Right lobe of liver (tissue), 6 donors: ENCODE results near the gene ITGAE. TPM values are rescaled to one million over a fixed set of nuclear protein-coding genes. Genes with fewer than 3 reads are reported as not detected.
"Not testable (repeated sequence)": the region's sequence is repeated elsewhere in the genome, so short reads cannot be mapped to it uniquely, and the experiment has no call there.

Experiments used
- ATAC-seq, 4 donors: fragments of 200-7000 bp; cut with Tn5 transposase; one replicate each; pipeline ENCODE4 v1.9.1; 2020; ENCODE audit warnings: mild to moderate bottlenecking in 4 of 4, moderate library complexity in 4 of 4
- DNase-seq, 3 donors: peaks; one replicate each; pipeline ENCODE4 v3.0.0-alpha.2; 2020
- H3K27ac ChIP-seq, 3 donors: fragments of 200-600 bp; one replicate each; pipeline ENCODE4 v1.8.0; 2022
- H3K27me3 ChIP-seq, 2 donors: fragments of 200-600 bp; one replicate each; pipeline ENCODE4 v1.8.0; 2022
- H3K36me3 ChIP-seq, 4 donors: fragments of 200-600 bp; sonication (generic) in 1 of 4; one replicate each; pipeline versions ENCODE4 v1.5.1 to v1.8.0; 2017 to 2022; ENCODE audit warnings: control low read depth in 1 of 4
- H3K4me1 ChIP-seq, 4 donors: fragments of 200-600 bp; sonication (generic) in 1 of 4; one replicate each; pipeline versions ENCODE4 v1.5.1 to v1.8.0; 2017 to 2022; ENCODE audit warnings: control low read depth in 1 of 4
- H3K4me3 ChIP-seq, 3 donors: fragments of 200-600 bp; one replicate each; pipeline ENCODE4 v1.8.0; 2022
- H3K9me3 ChIP-seq, 4 donors: fragments of 200-600 bp; sonication (generic) in 1 of 4; one replicate each; pipeline versions ENCODE4 v1.5.1 to v1.8.0; 2017 to 2022; ENCODE audit warnings: control low read depth in 1 of 4
- POLR2A ChIP-seq: fragments of 450-650 bp; IDR thresholded peaks from one replicate; pipeline ENCODE4 v1.6.1; 2017; ENCODE audit warnings: antibody characterized with exemption, mild to moderate bottlenecking
- WGBS: methylation state at CpG from one replicate; pipeline ENCODE4 v1.1.6; 2018; ENCODE audit warnings: low coverage, low lambda C conversion rate; ENCODE audit not compliant: insufficient coverage; ENCODE audit errors: missing lambda C conversion rate; 5-methylcytosine and 5-hydroxymethylcytosine counted together
- intact Hi-C, 2 donors: fragments of 100-400 bp; cut with DNase I; formaldehyde crosslinking; loops; one replicate each; pipeline versions ENCODE4 v1.11.2 to v1.14.1; 2022
- total RNA-seq, 6 experiments: library from RNA; depleted of rRNA in 2 of 6; stranded (reverse); fragments of >200 nt in 2 of 6; fragmentation: NEBNext Ultra II Directional in 3 of 6; extraction: Animal tissue kit (Norgen Biotek cat#: 25700) in 3 of 6; gene quantifications; one replicate each; pipeline versions ENCODE4 v1.1.0 to v1.2.4, GENCODE V29; 2016 to 2023
- TF ChIP-seq, protein P1 (sequence below), 4 donors: fragments of 200-600 bp in 3 of 4; fragments of 450-650 bp in 1 of 4; IDR thresholded peaks; one replicate each; pipeline versions ENCODE4 v1.5.1 to v1.8.0; 2016 to 2022; ENCODE audit warnings: antibody characterized with exemption in 4 of 4, mild to moderate bottlenecking in 2 of 4
- donor health status: DM: no; HTN: yes; CAD: no.
- donor health status: DM: no; HTN: no; CAD: no.
- donor health status: DM: no; HTN: no; CAD: no.
- donor health status: DM: no; HTN: yes; CAD: no.
- donor health status: DM: no; HTN: yes; CAD: no.

The ITGAE gene
- total RNA-seq, 6 experiments from 2014 or later, result 5.4 to 7.7 (median 5.8) TPM

GRCh38 chr17:3788200-3788599, 12.8 kb downstream of the ITGAE start:
- no peaks in the 10 kb centered on the region for H3K27me3 ChIP-seq
- peak in 2 of 4 donors; percentile 35 to 40 for ATAC-seq
- no peaks in the 10 kb centered on the region for H3K9me3 ChIP-seq
- DNase-seq, result no peak
- no peaks in the 10 kb centered on the region for H3K36me3 ChIP-seq
- no peak overlapping the region for H3K4me3 ChIP-seq
- no peak overlapping the region for H3K27ac ChIP-seq
- intact Hi-C loops, result no loop called here
- H3K4me1 ChIP-seq, result no peaks in the 10 kb centered on the region
- no peak for TF ChIP-seq POLR2A
- TF ChIP-seq, protein P1, sequence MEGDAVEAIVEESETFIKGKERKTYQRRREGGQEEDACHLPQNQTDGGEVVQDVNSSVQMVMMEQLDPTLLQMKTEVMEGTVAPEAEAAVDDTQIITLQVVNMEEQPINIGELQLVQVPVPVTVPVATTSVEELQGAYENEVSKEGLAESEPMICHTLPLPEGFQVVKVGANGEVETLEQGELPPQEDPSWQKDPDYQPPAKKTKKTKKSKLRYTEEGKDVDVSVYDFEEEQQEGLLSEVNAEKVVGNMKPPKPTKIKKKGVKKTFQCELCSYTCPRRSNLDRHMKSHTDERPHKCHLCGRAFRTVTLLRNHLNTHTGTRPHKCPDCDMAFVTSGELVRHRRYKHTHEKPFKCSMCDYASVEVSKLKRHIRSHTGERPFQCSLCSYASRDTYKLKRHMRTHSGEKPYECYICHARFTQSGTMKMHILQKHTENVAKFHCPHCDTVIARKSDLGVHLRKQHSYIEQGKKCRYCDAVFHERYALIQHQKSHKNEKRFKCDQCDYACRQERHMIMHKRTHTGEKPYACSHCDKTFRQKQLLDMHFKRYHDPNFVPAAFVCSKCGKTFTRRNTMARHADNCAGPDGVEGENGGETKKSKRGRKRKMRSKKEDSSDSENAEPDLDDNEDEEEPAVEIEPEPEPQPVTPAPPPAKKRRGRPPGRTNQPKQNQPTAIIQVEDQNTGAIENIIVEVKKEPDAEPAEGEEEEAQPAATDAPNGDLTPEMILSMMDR (IDR thresholded peaks at IDR 0.05), result no peak
- WGBS, result 20% methylated on average over 1 of the region's 2 CpGs

- H3K4me1 ChIP-seq, DNase-seq, H3K4me3 ChIP-seq, intact Hi-C loops, H3K36me3 ChIP-seq, ATAC-seq, H3K27ac ChIP-seq, H3K9me3 ChIP-seq, H3K27me3 ChIP-seq: not testable (repeated sequence)
- WGBS, result 56% methylated on average over 5 of the region's 5 CpGs
These were observed 15.7 kb downstream of the ITGAE start for GRCh38 chr17:3785323-3785722.

GRCh38 chr17:3782751-3783150, 18.2 kb downstream of the ITGAE start:
- Histone ChIP-seq H3K36me3 (no peaks in the 10 kb centered on the region), H3K27me3 (no peaks in the 10 kb centered on the region), H3K9me3 (no peaks in the 10 kb centered on the region), H3K27ac (no peak overlapping the region), H3K4me1 (no peaks in the 10 kb centered on the region), H3K4me3 (no peak overlapping the region)
- intact Hi-C loops, result no loop called here
- no peak for TF ChIP-seq POLR2A
- TF ChIP-seq, protein P1 (IDR thresholded peaks at IDR 0.05), result no peak
- WGBS, result 88% methylated on average over 8 of the region's 8 CpGs
- no peak for ATAC-seq
- DNase-seq, result no peak

GRCh38 chr17:3780986-3781385, 20.0 kb downstream of the ITGAE start:
- intact Hi-C loops, result no loop called here
- Histone ChIP-seq H3K9me3 (no peaks in the 10 kb centered on the region), H3K36me3 (no peaks in the 10 kb centered on the region), H3K27me3 (no peaks in the 10 kb centered on the region), H3K4me3 (no peak overlapping the region), H3K27ac (no peak overlapping the region), H3K4me1 (no peaks in the 10 kb centered on the region)
- no peak for ATAC-seq
- DNase-seq, result no peak
- WGBS, result 82% methylated on average over 6 of the region's 6 CpGs
- TF ChIP-seq, protein P1 (IDR thresholded peaks at IDR 0.05), result no peak
- no peak for TF ChIP-seq POLR2A

GRCh38 chr17:3777366-3778120, 23.4 kb downstream of the ITGAE start:
- 90% methylated on average over 11 of the region's 20 CpGs for WGBS
- peak in 1 of 3 donors; percentile 37 for DNase-seq

More at GRCh38 chr17:3777366-3778120, 23.4 kb downstream of the ITGAE start:
- Histone ChIP-seq H3K27me3 (no peaks in the 10 kb centered on the region), H3K36me3 (no peaks in the 10 kb centered on the region), H3K4me1 (no peaks in the 10 kb centered on the region), H3K4me3 (no peak overlapping the region), H3K9me3 (no peaks in the 10 kb centered on the region), H3K27ac (no peak overlapping the region)
- intact Hi-C loops, result no loop called here
- TF ChIP-seq, protein P1 (IDR thresholded peaks at IDR 0.05), result no peak
- TF ChIP-seq POLR2A, result no peak
- no peak for ATAC-seq
